Measurements from ENCODE around the gene ATP6V1B1.

- TF ChIP-seq, protein P1, sequence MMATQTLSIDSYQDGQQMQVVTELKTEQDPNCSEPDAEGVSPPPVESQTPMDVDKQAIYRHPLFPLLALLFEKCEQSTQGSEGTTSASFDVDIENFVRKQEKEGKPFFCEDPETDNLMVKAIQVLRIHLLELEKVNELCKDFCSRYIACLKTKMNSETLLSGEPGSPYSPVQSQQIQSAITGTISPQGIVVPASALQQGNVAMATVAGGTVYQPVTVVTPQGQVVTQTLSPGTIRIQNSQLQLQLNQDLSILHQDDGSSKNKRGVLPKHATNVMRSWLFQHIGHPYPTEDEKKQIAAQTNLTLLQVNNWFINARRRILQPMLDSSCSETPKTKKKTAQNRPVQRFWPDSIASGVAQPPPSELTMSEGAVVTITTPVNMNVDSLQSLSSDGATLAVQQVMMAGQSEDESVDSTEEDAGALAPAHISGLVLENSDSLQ (IDR thresholded peaks at IDR 0.05) = no peak
- TF ChIP-seq, protein P2, sequence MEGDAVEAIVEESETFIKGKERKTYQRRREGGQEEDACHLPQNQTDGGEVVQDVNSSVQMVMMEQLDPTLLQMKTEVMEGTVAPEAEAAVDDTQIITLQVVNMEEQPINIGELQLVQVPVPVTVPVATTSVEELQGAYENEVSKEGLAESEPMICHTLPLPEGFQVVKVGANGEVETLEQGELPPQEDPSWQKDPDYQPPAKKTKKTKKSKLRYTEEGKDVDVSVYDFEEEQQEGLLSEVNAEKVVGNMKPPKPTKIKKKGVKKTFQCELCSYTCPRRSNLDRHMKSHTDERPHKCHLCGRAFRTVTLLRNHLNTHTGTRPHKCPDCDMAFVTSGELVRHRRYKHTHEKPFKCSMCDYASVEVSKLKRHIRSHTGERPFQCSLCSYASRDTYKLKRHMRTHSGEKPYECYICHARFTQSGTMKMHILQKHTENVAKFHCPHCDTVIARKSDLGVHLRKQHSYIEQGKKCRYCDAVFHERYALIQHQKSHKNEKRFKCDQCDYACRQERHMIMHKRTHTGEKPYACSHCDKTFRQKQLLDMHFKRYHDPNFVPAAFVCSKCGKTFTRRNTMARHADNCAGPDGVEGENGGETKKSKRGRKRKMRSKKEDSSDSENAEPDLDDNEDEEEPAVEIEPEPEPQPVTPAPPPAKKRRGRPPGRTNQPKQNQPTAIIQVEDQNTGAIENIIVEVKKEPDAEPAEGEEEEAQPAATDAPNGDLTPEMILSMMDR (IDR thresholded peaks at IDR 0.05 in 2 of 3, conservative IDR thresholded peaks at IDR 0.05 in 1 of 3; ENCODE audit: insufficient read depth in 2 of 3, low read depth in 1 of 3, low read length in 3 of 3) = no peak
- TF ChIP-seq HBP1 (CRISPR knock-in tag; IDR thresholded peaks at IDR 0.05) (no peak), ZNF512 (tag; IDR thresholded peaks at IDR 0.05) (no peak), ZNF146 (CRISPR knock-in tag; IDR thresholded peaks at IDR 0.05; ENCODE audit: unreplicated experiment) (no peak), PRPF4 (IDR thresholded peaks at IDR 0.05; ENCODE audit: insufficient read depth, low read depth, low read length, poor library complexity, severe bottlenecking) (no peak), ZFX (CRISPR knock-in tag; IDR thresholded peaks at IDR 0.05) (no peak), AFF4 (CRISPR knock-in tag; IDR thresholded peaks at IDR 0.05) (no peak), REST (IDR thresholded peaks at IDR 0.05; ENCODE audit: borderline replicate concordance) (no peak), REST (CRISPR knock-in tag; IDR thresholded peaks at IDR 0.05; ENCODE audit: low read depth) (no peak), KAT7 (CRISPR knock-in tag; IDR thresholded peaks at IDR 0.05; ENCODE audit: borderline replicate concordance) (no peak)
Measured at GRCh38 chr2:70961648-70961994, 25.9 kb downstream of the ATP6V1B1 start.
